Caco-2 (cell line): ENCODE data around the gene C5orf24. TPM values are rescaled to one million over a fixed set of nuclear protein-coding genes. Genes with fewer than 3 reads are reported as not detected.

Experiments used
- BruUV-seq: library from RNA; stranded (reverse); fragments of 400-500 nt; replicated peaks from 2 replicates; lab custom pipeline; 2021; lab: Mats Ljungman, UMichigan
- CTCF ChIA-PET: fragments of 300-600 bp; sonication (Branson Sonifier 250); formaldehyde crosslinking; loops from one replicate; lab custom pipeline; 2022; ENCODE audit warnings: antibody characterized with exemption; lab: Charles Lee
- POLR2A ChIA-PET: fragments of 300-600 bp; sonication (Branson Sonifier 250); formaldehyde crosslinking; loops from one replicate; lab custom pipeline; 2022; ENCODE audit warnings: antibody characterized with exemption; lab: Charles Lee
- DNase-seq, 2 experiments: peaks; one replicate each; pipeline versions ENCODE4 v3.0.0 to v3.0.0-alpha.2; 2020 to 2022
- H3K27me3 ChIP-seq: replicated peaks from 2 replicates; pipeline ENCODE4 v1.6.0; 2011; ENCODE audit warnings: low read length; ENCODE audit not compliant: control insufficient read depth, insufficient read depth
- H3K36me3 ChIP-seq: 2 replicates; pipeline ENCODE4 v1.5.1; 2011; ENCODE audit warnings: low read length; ENCODE audit not compliant: control insufficient read depth, insufficient read depth
- H3K4me1 ChIP-seq: fragments of 250-450 bp; sonication (Bioruptor Pico); 2 replicates; pipeline ENCODE4 v1.5.1; 2020; ENCODE audit warnings: mild to moderate bottlenecking
- H3K4me3 ChIP-seq: 2 replicates; pipeline ENCODE4 v1.5.1; 2011; ENCODE audit warnings: low read depth, mild to moderate bottlenecking, control low read depth, low read length
- H3K9me3 ChIP-seq: fragments of 250-450 bp; sonication (Bioruptor Pico); 2 replicates; pipeline ENCODE4 v1.5.1; 2020; ENCODE audit warnings: mild to moderate bottlenecking, moderate library complexity
- H3K27ac Mint-ChIP-seq: one replicate; pipeline ENCODE4 v1.8.0; 2022; ENCODE audit warnings: mixed read lengths; ENCODE audit not compliant: unreplicated experiment
- H3K27me3 Mint-ChIP-seq: one replicate; pipeline ENCODE4 v1.8.0; 2022; ENCODE audit warnings: mixed read lengths; ENCODE audit not compliant: insufficient read depth, unreplicated experiment
- H3K36me3 Mint-ChIP-seq: one replicate; pipeline ENCODE4 v1.8.0; 2022; ENCODE audit warnings: mild to moderate bottlenecking, mixed read lengths; ENCODE audit not compliant: insufficient read depth, unreplicated experiment
- H3K4me1 Mint-ChIP-seq: one replicate; pipeline ENCODE4 v1.8.0; 2022; ENCODE audit warnings: low read depth, mixed read lengths; ENCODE audit not compliant: unreplicated experiment
- H3K4me3 Mint-ChIP-seq: one replicate; pipeline ENCODE4 v1.8.0; 2022; ENCODE audit warnings: mild to moderate bottlenecking, moderate library complexity, mixed read lengths; ENCODE audit not compliant: unreplicated experiment
- H3K9me3 Mint-ChIP-seq: one replicate; pipeline ENCODE4 v1.8.0; 2022; ENCODE audit warnings: mixed read lengths; ENCODE audit not compliant: unreplicated experiment
- CTCF ChIP-seq, 2 experiments: fragments of 200-600 bp in 1 of 2; IDR thresholded peaks; 1 replicate in 1 of 2; 2 replicates in 1 of 2; pipeline versions ENCODE4 v1.5.1 to v1.8.0; 2011 to 2022; ENCODE audit warnings: antibody characterized with exemption in 1 of 2, control low read depth in 1 of 2, inconsistent platforms in 1 of 2, low read depth in 1 of 2, low read length in 1 of 2, mild to moderate bottlenecking in 1 of 2, moderate library complexity in 1 of 2; ENCODE audit not compliant: insufficient read depth in 1 of 2, severe bottlenecking in 1 of 2, unreplicated experiment in 1 of 2
- intact Hi-C: fragments of 100-400 bp; cut with micrococcal nuclease; formaldehyde crosslinking; loops from one replicate; pipeline ENCODE4 v1.10.0; 2022; ENCODE audit not compliant: unreplicated experiment
- total RNA-seq: library from RNA; stranded (reverse); gene quantifications from 2 replicates; pipeline ENCODE4 v1.2.3, GENCODE V29; 2022

C5orf24 gene
- total RNA-seq, 1 experiment from 2014 or later: 48.7 TPM

GRCh38 chr5:134857401-134857800 is 11.6 kb downstream of the C5orf24 start:
- BruUV-seq: no TSS peak
- Histone ChIP-seq H3K9me3 (no peaks in the 10 kb centered on the region), H3K4me1 (no peaks in the 10 kb centered on the region), H3K4me3 (no peak overlapping the region), H3K36me3 (peaks cover 3% of the 10 kb centered on the region), H3K27me3 (no peaks in the 10 kb centered on the region)
- Mint-ChIP-seq H3K27ac (no peak overlapping the region), H3K9me3 (no peaks in the 10 kb centered on the region), H3K36me3 (peaks cover 49% of the 10 kb centered on the region), H3K27me3 (no peaks in the 10 kb centered on the region), H3K4me3 (no peak overlapping the region), H3K4me1 (no peaks in the 10 kb centered on the region)
- DNase-seq: no peak
- no peak for TF ChIP-seq CTCF (IDR thresholded peaks at IDR 0.05; ENCODE audit: insufficient read depth in 1 of 2, low read depth in 1 of 2, low read length in 1 of 2, severe bottlenecking in 1 of 2, unreplicated experiment in 1 of 2)
- ChIA-PET CTCF (interaction anchor here (0.6 kb wide), 1 partner anchor 49 kb away, joined by 9 read pairs; no protein-coding TSS in a partner anchor), POLR2A (interaction anchor here (0.6 kb wide), 1 partner anchor 17 kb away, joined by 3 read pairs; the partner anchor contains the start of gene TXNDC15)
- intact Hi-C loops: no loop called here

- Histone ChIP-seq H3K9me3 (no peaks in the 10 kb centered on the region), H3K4me3 (no peak overlapping the region), H3K4me1 (no peaks in the 10 kb centered on the region), H3K36me3 (no peaks in the 10 kb centered on the region), H3K27me3 (no peaks in the 10 kb centered on the region)
- Mint-ChIP-seq H3K27ac (no peak overlapping the region), H3K27me3 (no peaks in the 10 kb centered on the region), H3K4me3 (no peak overlapping the region), H3K9me3 (no peaks in the 10 kb centered on the region), H3K4me1 (no peaks in the 10 kb centered on the region), H3K36me3 (peaks cover 17% of the 10 kb centered on the region)
- TF ChIP-seq CTCF (IDR thresholded peaks at IDR 0.05; ENCODE audit: insufficient read depth in 1 of 2, low read depth in 1 of 2, low read length in 1 of 2, severe bottlenecking in 1 of 2, unreplicated experiment in 1 of 2): no peak
- ChIA-PET CTCF (no interaction called here), POLR2A (no interaction called here)
- no TSS peak for BruUV-seq
- intact Hi-C loops: no loop called here
- no peak for DNase-seq
Measured at GRCh38 chr5:134864707-134865106, 18.9 kb downstream of the C5orf24 start.

GRCh38 chr5:134873494-134873893 is 27.7 kb downstream of the C5orf24 start:
- intact Hi-C loops: no loop called here
- no peak for DNase-seq
- TF ChIP-seq CTCF (IDR thresholded peaks at IDR 0.05; ENCODE audit: insufficient read depth in 1 of 2, low read depth in 1 of 2, low read length in 1 of 2, severe bottlenecking in 1 of 2, unreplicated experiment in 1 of 2): no peak
- Mint-ChIP-seq H3K4me3 (peak overlapping the region; percentile 93), H3K9me3 (no peaks in the 10 kb centered on the region), H3K27me3 (no peaks in the 10 kb centered on the region), H3K27ac (peak overlapping the region; percentile 90), H3K36me3 (peaks cover 11% of the 10 kb centered on the region), H3K4me1 (peaks cover 6% of the 10 kb centered on the region)
- POLR2A ChIA-PET: interaction anchor here (0.5 to 1.1 kb wide), 4 partner anchors 28 to 131 kb away, joined by 3 to 5 read pairs (median 3); partner anchors contain the start of genes C5orf24 and PCBD2
- BruUV-seq: TSS peak; percentile 80
- Histone ChIP-seq H3K9me3 (no peaks in the 10 kb centered on the region), H3K36me3 (no peaks in the 10 kb centered on the region), H3K4me1 (no peaks in the 10 kb centered on the region; the same call in 1 of the 2 replicates), H3K4me3 (peak overlapping the region; percentile 88), H3K27me3 (no peaks in the 10 kb centered on the region)
- CTCF ChIA-PET: interaction anchor here (1.5 kb wide), 1 partner anchor 31 kb away, joined by 11 read pairs; the partner anchor contains the start of gene PCBD2
